SK-N-SH treated with all-trans-retinoic acid at 6 μM for 48 hours (cell line): ENCODE measurements around the gene BRD1.

ENCODE experiments used
- ARNTL ChIP-seq: fragments of 450-650 bp; formaldehyde crosslinking; IDR thresholded peaks from 2 replicates; pipeline ENCODE4 v1.5.0; 2020; ENCODE audit warnings: low read depth, mild to moderate bottlenecking, moderate library complexity, borderline replicate concordance
- BACH2 ChIP-seq: fragments of 250-450 bp; sonication (Bioruptor Pico); IDR thresholded peaks from 2 replicates; pipeline ENCODE4 v1.9.0; 2021; ENCODE audit warnings: mild to moderate bottlenecking, borderline replicate concordance
- CREB5 ChIP-seq: fragments of 250-450 bp; sonication (Bioruptor Pico); IDR thresholded peaks from 2 replicates; pipeline ENCODE4 v1.5.1; 2020; ENCODE audit warnings: low read depth, mild to moderate bottlenecking, moderate library complexity
- CSDC2 ChIP-seq: fragments of 250-450 bp; sonication (Bioruptor Pico); IDR thresholded peaks from 2 replicates; pipeline ENCODE4 v1.5.0; 2020; ENCODE audit warnings: mild to moderate bottlenecking, moderate library complexity
- CSRNP3 ChIP-seq: fragments of 250-450 bp; sonication (Bioruptor Pico); IDR thresholded peaks from 2 replicates; pipeline ENCODE4 v1.5.1; 2021; ENCODE audit warnings: mild to moderate bottlenecking, moderate library complexity
- ESRRG ChIP-seq: fragments of 250-450 bp; sonication (Bioruptor Pico); IDR thresholded peaks from 2 replicates; pipeline ENCODE4 v1.6.1; 2021; ENCODE audit warnings: mild to moderate bottlenecking
- GLIS3 ChIP-seq: fragments of 250-450 bp; sonication (Bioruptor Pico); IDR thresholded peaks from 2 replicates; pipeline ENCODE4 v1.5.0; 2020; ENCODE audit warnings: mild to moderate bottlenecking, moderate library complexity
- PATZ1 ChIP-seq: fragments of 250-450 bp; sonication (Bioruptor Pico); IDR thresholded peaks from 2 replicates; pipeline ENCODE4 v1.8.0; 2020; ENCODE audit warnings: mild to moderate bottlenecking, moderate library complexity, borderline replicate concordance
- RARB ChIP-seq: fragments of 250-450 bp; sonication (Bioruptor Pico); IDR thresholded peaks from 2 replicates; pipeline ENCODE4 v1.8.0; 2021; ENCODE audit warnings: mild to moderate bottlenecking, moderate library complexity
- SNAI2 ChIP-seq: fragments of 250-450 bp; sonication (Bioruptor Pico); IDR thresholded peaks from 2 replicates; pipeline ENCODE4 v1.5.0; 2020; ENCODE audit warnings: mild to moderate bottlenecking, moderate library complexity
- TSHZ2 ChIP-seq: fragments of 250-450 bp; sonication (Bioruptor Pico); IDR thresholded peaks from 2 replicates; pipeline ENCODE4 v1.5.0; 2020; ENCODE audit warnings: mild to moderate bottlenecking, moderate library complexity
- ZC3H10 ChIP-seq: fragments of 250-450 bp; sonication (Bioruptor Pico); IDR thresholded peaks from 2 replicates; pipeline ENCODE4 v1.5.1; 2021; ENCODE audit warnings: mild to moderate bottlenecking, moderate library complexity
- ZFP30 ChIP-seq: fragments of 450-650 bp; formaldehyde crosslinking; IDR thresholded peaks from 2 replicates; pipeline ENCODE4 v1.5.0; 2022; ENCODE audit warnings: mild to moderate bottlenecking, moderate library complexity

GRCh38 chr22:49773531-49773930 lies 54.1 kb downstream of the BRD1 start:
- no peak for TF ChIP-seq GLIS3 (CRISPR knock-in tag)
- TF ChIP-seq TSHZ2 (CRISPR knock-in tag), result no peak
- no peak for TF ChIP-seq CREB5
- no peak for TF ChIP-seq ESRRG (CRISPR knock-in tag)
- TF ChIP-seq ZFP30 (CRISPR knock-in tag), result no peak
- TF ChIP-seq PATZ1 (CRISPR knock-in tag), result no peak
- TF ChIP-seq BACH2 (CRISPR knock-in tag), result no peak
- no peak for TF ChIP-seq ZC3H10 (CRISPR knock-in tag)
- TF ChIP-seq CSDC2 (CRISPR knock-in tag), result no peak
- TF ChIP-seq SNAI2 (CRISPR knock-in tag), result no peak
- TF ChIP-seq ARNTL, result no peak
- no peak for TF ChIP-seq CSRNP3 (CRISPR knock-in tag)
- no peak for TF ChIP-seq RARB (CRISPR knock-in tag)
